Activated CD8-positive, alpha-beta memory T cell treated with anti-CD3 and anti-CD28 coated beads, Interleukin-2, amount 50 U/mL, for 4 hours (primary cell): ENCODE results near the gene PRKCE.

ENCODE experiments used
- DNase-seq: peaks from one replicate; pipeline ENCODE4 v3.0.0-alpha.2; 2020

The PRKCE gene

DNA sequence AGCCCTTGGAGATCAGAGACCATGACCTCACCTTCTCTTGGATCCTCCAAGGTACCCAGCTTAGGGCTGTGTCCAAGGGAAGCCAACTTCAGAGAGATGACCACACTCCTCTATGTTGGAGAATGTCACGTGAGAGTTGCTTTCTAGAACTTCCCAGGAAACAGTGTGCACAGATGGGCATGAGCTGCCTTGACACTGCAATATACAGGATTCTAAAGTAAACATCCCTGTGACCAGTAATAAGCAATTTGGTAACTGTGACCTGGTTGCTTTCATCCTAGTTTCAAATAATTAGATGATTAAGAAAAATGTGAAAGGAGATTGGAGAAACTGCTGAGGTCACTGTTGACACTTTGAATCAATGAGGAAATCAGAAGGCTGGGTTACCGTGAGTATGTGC, 464.7 kb downstream of the PRKCE start:
- no peak for DNase-seq

DNA sequence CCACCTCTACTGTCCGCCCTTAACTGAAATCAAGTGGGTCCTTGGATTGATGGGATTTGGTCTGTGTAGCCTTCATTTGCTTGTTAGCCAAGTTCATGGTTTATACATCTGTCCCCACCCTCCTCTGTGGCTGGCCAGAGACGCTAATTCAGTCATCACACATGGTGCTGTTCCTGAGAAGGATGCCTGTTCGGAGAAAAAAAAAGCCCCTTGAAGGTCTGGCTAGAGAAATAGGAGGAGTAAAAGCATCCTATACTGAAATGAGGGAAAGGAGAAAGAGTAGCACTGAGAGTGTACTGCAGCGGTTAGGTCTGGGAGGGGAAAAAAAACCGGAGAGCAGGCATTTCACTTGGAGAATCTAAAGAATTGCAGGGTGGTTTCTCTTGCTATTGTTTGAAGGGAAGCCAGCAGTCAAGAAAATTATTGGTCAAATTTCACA, 465.1 kb downstream of the PRKCE start:
- no peak for DNase-seq

DNA sequence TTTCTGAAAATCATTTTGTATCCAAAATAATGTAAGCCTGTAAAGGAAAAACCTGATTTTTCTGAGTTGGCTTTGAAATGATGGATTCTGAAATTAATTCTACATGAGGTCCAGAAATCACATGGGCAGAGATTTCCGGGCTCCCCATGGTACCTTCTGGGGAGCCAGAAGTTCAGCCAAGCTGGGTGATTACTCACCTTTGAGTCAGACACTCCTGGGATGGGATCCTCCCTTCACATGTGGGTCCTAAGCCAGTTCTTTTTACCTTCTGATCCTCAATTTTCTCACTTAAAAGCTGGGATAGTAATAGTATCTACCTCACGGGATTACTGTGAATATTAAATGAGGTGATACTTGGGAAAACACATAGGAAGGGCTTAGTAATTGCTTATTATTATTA, 465.9 kb downstream of the PRKCE start:
- no peak for DNase-seq

DNA sequence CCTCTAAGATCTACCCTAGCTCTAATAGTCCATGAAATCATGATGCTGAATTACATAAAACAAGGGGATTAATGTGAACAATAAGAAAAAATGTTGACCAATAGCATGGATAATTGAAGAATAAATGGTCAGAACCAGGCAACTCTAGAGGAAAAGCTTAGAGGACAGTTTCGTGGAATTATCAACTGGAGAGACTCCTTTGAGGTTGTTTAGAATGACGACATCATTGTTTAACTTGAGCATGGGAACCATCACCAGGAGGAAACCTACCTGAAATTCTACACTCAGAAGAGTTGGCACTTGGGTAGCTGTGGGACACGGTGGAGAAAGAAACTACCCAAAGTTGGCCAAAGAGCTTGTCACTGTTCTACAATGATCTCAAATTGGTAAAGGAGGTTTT, 466.5 kb downstream of the PRKCE start:
- DNase-seq: no peak

DNA sequence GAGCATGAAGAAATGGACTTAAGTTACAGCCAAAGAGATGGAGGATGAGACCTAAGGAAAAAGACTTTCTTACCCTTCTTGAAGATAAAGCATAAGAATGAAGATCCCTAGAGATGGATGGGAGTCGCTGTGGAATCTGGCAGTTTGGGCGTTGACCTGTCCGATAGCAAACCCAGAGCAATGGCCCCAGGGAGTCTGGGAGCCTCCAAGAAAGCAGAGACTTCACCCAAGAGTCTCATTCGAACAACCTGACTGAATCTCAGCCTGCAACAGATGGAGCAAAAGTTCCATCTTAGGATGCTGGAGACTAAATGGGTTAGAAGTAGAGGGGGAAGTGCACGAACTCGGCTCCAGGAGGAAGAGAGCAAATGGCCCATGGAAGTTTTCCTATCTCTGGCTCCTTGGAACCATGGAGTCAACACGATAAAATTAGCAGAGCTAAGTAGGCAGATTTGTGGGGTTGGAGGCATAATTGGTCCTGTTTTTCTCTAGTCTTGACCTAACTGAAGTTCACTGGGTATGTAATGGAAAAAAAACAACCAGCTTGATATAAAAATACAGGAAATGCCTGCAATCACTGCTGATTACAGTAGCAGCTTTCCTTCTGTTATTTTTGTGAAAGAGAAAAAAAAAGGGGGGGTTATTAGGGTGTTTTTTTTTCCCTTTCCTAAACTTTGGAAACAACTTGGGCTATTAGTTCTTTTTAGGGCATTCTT, 467.3 kb downstream of the PRKCE start:
- no peak for DNase-seq

DNA sequence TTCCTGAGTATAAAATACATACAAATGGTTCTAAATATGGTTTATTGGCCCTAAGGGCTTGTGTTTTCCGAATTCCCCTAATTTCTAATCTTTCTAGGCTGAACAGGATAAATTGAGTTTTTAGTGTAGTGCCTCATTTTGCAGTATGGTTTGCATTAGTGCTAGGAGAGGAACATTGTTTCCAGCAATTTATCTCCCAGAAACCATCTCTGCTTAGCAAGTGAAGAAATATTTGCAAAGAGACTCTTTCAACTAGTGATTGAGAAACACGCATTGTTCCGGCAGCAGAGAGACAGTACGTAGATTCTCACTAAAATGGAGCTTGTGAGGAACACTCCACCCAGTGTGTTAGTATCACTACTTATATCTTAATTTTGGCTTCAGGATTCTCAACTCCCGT, 468.0 kb downstream of the PRKCE start:
- no peak for DNase-seq

DNA sequence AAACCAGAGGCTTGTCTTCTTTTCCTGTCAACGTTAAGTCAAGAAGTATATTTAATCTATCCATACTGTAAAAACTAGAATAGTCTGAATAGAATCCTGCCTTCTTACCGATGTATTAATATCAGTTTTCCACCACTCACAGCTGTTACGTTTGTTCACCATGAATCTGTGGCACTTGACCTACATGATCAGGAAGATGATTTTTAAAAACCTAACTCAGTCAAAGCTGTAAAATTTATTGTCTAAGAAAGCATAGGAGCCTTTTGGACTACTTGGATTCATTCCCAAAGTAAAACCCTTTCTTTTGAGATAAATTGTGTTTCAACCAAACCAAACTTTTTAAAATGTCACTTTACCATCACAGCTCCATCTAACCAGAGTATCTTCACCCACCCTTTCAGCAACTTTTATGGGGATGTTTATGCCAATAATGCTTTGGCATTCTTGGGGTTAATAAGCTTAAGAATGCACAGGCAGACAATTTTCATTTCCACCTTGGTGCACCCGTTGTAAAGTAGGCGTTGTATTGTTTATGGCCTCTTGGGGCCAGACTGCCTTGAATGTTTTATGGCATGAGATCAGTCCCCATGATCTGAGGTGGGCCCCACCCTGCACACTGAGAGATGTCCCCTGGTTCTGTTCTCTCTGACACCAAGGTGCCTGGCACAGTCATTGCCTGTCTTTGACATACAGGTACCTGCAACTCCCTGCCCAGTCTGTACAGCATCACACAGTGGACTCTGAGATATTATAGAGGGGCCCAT, 469.5 kb downstream of the PRKCE start:
- DNase-seq: no peak

DNA sequence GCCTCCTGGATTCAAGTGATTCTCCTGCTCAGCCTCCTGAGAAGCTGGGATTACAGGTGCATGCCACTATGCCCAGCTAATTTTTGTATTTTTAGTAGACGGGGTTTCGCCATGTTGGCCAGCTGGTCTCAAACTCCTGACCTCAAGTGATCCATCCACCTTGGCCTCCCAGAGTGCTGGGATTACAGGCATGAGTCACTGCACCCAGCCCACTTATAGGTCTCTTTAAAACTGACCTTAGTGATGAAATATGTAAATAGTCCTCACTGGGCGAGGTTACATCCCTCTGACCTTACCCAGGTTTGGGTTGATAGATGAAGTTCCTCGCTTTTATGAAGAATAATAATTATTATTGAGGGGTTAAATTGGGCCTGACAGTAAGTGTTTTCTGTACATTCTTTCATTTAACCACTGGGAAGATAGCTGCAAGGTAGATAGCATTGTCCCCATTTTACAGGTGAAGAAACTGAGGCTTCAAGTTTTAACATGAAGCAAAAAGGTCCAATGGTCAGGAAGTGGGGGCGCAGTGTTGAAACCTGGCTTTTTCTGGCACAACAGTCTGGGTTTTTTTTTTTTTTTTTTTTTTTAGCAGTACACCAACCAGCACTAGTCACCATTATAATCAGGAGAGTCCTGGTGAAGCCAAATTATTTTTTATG, 471.0 kb downstream of the PRKCE start:
- no peak for DNase-seq

DNA sequence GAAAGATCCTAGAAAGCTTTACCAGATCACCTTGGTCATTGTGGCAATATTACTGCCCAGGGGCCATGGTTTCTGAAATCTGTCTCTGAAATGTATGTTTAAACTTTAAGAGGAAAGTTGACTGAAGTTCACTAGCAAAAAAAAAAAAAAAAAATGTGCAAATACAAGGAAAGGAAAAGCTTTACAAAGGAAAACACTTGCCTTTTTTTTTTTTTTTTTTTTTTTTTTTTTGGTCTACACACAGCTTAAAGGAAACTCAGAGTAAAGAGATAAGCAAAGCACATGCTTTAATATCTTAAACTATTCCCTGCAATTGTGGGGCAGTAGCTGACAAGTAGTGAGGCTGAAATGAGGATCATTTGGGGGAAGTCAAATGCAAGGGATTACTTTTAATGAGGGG, 471.5 kb downstream of the PRKCE start:
- no peak for DNase-seq

DNA sequence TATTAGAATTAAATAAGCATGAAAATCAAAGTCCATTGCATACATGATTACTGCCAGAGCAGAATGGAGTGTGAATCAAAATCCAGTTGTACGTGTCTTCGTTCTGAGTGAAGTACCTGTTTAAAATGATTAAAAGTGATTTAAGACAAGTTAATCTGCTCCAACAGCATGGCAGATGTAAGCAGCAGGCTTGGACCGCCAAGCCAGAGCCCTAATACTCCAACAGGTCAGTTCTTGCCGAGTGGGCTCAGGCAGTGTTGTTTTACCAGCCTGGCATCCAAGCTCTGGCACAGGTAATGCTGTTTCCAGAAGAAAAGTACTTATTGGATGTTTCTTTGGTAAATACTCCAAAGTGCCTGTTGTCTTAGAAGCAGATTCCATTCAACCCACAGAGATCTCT, 474.3 kb downstream of the PRKCE start:
- DNase-seq: no peak

DNA sequence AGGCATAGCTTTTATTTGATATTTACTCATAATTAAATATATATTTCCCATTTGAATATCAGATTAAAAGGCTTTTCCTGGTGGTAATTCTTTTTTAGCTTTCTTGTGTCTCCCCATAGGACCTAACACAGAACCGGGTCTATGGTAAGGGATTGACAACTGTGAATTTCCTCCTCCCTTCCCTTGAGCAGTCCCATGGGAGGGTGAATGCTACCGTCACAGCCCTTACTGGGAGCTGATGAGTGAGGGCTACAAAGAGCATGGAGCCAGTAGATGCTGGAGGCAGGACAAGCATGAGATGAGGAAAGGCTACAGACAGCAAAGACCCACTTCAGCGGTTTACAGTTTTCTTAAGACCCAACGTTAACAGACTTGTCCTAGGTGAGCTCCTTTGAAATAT, 475.1 kb downstream of the PRKCE start:
- no peak for DNase-seq

DNA sequence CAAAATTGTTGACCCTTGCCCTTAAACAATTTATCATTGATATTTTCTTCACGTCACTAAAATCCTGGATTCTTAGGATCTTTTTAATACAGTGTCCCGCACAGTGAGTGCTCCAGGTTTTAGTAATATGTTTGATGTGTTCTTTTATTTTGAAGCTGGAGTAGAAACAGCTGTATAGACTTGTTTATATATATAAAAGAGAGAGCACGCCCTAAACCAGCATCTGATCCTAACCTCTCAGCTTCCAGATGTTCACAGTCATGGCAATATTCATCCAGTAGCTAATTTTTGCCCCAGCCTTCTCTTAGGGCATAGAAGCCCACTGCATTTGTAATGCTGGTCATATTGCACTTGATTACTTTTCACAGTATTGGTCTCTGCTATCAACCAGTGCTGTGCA, 475.7 kb downstream of the PRKCE start:
- no peak for DNase-seq

DNA sequence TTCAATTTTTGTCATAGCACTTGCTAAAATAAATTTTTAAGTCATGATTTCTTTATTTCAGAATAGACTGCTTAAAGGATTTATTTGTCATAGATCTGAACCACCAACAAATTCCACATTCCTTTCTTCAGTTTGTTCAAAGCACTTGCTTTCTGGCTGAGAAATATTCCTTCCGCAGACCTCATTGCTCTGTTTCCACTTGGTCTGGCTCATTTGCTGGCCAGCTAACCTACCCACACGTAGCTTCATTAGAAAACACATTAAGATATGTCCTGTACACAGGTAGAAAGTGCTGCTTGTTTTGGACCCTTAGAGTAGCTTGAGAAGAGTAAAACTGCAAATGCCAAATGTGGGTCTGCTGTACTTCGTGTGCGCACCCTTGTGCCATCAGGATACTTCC, 479.0 kb downstream of the PRKCE start:
- DNase-seq: no peak

DNA sequence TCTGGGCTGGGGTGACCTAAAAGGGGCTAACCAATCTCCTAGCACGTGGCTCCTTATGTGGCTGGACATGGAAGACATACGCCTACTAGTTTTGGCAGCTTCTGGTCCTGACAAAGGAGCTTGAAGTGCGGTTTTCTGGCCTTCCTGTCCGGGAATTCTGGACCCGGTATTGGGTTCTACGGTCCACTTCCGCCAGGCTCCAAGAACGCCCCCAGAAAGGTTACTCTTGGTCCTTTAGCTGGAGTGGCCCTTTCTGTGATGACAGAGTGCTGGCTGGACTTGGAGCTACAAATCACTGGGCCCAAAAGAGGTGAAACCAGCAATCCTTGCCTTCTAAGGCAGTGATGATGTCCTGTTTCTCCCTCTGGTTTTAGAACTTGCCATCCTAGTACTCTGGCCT, 481.5 kb downstream of the PRKCE start:
- DNase-seq: no peak

DNA sequence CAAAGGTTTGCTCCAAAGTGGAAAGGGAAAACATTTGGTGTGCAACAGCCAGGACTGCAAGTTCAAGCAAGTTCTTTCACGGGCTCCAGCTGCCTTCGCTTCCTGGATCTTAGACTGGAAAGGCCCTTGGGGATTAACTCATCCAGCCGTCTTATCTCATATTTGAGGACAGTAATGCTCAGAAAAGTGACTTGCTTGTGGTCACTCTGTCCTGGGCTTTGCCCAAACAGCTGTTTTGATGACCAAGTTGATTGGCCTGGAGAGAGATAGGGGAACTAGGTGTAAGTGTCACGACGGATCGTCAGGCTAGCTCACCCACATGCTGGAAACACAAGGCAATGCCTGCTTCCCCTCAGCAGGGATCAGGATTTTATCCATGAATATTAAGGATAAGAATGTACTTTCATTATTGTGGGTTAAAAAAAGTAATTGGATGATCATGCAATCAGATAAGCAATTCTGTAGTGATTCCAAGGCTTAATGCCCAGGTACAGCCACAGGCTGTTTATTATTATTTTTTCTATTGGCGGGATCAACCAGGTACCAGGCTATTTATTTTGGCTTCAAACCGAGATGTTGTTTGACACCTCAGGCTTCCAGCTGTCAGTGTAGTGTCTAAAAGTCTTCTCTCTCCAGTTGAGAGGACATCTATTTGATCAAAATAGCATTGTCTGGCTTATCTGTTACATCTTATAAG, 483.2 kb downstream of the PRKCE start:
- DNase-seq: no peak

DNA sequence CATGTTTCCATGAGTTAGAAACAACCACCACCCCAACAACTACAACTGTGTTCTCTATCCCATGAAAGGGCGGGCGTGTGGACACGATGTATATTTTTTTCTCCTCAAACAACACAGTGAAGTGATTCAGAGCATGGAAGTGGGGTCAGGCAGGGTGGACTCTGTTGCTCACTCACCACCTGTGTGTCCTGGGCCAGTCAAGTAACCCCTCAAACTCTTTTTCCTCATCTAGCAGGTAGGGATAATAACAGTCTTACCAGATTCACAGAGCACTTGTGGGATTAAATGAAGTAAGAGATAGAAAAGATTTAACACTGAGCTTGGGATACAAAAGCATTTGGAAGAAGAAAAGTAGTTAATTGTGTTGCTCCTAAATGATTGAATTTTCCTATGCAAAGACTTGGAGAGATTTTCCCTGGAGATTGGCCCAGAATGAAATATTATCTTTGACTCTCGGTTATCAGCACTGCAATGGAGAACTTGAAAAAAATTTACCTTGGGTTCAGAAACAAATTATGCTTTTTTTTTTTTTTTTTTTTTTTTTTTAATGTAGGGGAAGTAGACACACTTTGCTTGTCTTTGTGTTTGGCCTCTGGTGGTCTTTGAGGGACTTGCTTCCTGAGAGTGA, 483.9 kb downstream of the PRKCE start:
- DNase-seq: no peak

DNA sequence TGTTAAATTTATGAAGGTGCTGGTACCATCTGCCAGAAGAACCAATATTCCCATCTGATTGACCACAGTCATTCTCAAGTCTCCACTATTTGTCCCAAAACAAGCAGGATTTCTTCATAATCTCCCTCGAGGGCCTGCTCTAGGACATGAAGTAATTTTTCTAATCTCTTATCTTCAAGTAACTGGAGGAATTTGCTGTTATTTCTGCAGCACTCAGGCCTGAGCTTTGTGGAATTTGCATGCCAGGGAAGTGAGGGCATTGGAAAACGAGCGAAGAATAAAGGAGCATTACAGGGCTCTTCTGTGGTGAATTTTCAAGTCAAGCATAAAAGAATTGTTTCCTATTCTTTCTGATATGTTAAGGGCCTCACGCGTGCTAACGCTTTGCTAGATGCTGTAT, 484.5 kb downstream of the PRKCE start:
- DNase-seq: no peak

DNA sequence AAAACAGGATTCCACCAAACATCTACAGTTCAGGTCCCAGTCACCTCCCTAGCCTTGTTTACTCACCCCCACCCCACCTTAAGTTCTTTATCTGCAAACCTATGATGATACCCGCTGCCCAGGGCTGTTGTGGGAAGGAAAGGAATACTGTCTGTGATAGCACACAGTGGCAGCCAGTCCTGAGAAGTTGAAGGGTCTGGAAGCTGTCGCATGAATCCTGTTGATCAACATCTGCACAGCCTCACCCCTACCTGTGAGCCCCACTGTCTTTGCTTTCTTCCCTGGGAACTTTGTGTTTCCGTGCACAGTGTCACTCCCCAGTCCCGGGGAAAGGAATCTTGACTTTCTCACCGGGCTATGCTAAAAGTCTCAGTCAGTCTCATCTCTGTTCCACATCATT, 485.0 kb downstream of the PRKCE start:
- no peak for DNase-seq

DNA sequence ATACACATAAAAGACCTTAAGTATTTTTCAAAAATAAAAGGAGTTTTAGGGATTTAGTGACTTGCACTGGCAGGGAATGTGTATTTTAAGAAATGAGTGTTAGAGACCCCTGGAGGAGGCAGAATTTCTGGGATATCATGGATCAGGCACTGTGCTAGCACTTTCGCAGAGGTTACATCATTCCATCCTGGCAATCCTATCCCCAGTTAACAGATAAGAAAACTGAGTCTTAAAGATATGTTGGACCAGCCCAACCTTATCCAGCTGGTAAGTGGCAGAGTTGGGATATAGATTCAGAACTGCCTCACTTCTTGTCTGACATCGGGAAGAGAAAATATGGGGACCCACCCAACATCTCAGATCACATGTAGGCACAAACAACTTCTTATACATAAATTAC, 485.5 kb downstream of the PRKCE start:
- no peak for DNase-seq

DNA sequence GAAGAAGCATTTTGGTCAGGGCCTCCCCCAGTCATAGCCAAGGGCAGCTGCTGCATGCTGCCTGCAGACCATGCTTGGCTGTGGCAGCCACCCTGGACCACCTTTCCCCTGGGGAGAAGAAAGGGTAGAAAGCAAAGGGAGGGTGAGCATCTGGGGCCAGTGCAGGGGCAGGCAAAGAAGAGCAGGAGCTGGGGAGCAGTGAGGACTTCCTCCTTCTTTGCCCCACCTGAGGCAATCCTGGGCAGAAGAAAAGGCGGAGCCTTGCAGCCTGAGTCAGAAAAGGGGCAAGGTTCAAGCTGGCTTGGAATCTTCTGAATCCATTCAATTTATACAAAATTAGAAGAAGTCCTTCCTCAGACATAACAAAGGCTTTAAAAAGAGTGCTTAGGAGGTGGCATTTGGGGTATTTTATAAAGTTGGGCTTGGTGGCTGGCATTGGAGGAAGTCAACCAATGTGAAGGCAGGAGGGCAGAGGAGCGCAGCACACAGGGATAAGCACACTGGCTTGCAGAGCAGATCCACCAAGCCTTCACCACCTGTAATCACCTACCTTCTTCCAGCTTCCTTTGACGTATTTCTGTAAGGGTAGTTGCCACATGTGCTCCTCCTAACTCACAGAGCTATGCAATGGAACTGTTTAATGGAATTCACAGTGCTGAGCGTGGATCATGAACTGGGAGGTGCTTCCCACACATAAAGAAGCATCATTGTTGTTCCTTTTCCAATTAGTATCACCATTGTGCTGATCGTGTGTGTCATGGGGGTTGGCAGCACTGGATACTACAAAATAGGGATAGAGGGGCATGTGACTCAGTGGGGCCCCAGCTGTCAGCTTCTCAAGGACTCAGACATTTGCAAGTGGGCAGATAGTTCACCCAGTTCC, 491.3 kb downstream of the PRKCE start:
- DNase-seq: no peak

DNA sequence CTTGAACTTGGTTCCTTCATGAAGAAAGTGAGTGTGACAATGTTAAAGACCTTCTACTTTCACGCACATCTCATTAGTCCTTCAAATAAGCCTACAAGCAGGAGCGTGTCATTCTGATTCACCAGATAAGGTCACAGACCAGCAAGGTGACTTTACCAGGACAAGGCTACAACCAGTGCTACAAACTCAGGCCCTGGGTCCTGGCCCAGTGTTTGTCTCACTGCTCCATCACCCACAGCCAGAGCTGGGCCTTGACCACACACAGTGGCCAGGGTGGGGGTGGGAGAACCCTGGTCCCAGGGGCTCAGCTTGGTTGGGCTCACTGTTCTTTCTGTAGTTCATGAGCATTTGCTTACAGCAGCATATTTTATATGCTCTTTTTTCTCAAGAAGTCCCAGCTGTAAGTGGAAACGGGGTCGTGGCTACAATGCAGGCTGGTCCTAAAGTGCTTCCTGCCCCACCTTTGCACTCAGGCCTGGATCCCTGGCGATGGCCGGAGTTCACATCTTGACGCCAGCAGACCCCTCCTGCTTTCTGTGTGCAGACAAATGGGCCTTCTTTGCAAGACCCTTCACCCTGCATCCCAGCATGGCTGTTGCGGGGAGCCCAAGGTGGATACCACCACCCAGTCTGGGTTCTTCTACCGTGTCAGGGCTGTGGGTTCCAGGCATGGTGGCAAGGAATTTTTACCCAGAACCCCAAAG, 492.1 kb downstream of the PRKCE start:
- DNase-seq: no peak
